Inflammatory macrophage treated with lipopolysaccharide for 1 hour (primary cell): Measurements from ENCODE around the gene CMIP.

ENCODE experiments used
- DNase-seq, 2 donors: peaks; one replicate each; pipeline ENCODE4 v3.0.0-alpha.2; 2020 to 2022

The CMIP gene

DNA sequence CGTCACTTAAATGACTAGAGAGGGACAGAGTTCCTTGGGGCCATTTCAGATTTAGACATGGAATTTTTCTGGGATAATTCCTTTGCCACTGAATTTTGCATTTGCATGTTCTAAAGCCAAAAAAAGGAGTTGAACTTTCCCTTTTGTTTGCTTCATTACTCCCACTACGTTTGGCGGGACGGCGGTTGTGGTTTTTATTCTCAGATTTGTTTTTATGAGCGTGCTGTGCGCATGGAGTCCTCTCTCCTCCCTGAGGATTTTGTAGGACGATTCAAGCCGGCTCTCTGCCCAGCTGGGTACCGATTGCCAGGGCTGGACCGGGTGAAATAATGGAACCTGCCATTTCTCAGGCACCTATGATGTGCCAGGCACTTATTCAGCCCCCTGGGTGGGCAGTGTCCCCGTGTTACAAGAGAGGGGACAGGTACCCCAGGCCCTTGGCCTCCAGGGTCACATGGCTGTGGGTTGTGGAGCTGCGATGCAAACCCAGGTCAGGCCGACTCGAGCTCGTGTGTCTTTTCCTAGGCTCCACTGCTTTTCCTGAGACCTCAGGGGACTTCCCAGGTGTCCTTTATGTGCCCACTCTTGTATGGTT lies 18.8 kb downstream of the CMIP start:
- DNase-seq: no peak

GRCh38 chr16:81464279-81464678 lies 19.7 kb downstream of the CMIP start:
- DNase-seq: no peak

- no peak for DNase-seq
Observed at GRCh38 chr16:81465375-81465943, 20.9 kb downstream of the CMIP start.

DNA sequence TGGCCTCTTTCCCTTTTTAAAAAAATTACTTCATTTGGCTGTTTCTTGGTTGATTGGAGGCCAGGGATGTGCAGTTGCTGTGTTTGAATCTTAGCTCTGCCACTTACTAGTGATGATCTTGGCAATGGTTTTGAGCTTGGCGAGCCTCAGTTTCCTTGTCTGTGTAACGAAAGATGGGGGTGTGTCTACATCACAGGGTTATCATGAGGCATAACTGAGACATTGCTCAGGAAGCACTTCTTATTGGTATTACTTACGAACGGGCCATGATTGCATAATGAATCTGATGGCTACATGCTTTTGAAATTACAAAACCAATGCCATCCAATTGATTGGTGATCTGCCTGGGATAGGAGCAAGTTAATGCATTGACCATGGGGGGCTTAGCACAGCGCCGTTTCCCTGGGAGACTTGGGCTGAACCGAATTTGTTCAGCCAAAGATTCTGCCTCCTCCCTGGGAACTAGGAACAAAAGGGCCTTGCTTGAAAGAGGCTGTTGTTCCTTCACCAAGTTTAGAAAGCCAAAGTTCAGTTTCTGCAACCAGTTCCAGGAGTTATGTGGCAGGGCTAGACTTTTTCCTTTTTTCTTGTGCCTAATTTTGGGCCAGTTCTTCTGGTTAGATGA lies 21.9 kb downstream of the CMIP start:
- DNase-seq: no peak

GRCh38 chr16:81467072-81467471 lies 22.5 kb downstream of the CMIP start:
- no peak for DNase-seq

DNA sequence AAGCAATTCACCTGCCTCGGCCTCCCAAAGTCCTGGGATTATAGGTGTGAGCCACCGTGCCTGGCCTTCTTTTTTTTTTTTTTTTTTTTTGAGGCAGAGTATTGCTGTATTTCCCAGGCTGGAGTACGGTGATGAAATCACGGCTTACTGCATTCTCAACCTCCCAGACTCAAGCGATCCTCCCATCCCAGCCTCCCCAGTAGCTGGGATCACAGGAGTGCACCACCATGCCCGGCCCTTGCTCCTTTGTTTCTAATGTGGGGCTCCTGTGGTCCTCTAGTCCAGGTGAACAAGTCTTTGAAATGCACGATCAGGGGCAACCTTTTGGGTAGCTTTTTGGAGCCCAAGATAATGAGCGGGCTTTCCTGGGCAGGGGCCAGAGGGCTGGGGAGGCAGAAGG lies 23.2 kb downstream of the CMIP start:
- DNase-seq: no peak

DNA sequence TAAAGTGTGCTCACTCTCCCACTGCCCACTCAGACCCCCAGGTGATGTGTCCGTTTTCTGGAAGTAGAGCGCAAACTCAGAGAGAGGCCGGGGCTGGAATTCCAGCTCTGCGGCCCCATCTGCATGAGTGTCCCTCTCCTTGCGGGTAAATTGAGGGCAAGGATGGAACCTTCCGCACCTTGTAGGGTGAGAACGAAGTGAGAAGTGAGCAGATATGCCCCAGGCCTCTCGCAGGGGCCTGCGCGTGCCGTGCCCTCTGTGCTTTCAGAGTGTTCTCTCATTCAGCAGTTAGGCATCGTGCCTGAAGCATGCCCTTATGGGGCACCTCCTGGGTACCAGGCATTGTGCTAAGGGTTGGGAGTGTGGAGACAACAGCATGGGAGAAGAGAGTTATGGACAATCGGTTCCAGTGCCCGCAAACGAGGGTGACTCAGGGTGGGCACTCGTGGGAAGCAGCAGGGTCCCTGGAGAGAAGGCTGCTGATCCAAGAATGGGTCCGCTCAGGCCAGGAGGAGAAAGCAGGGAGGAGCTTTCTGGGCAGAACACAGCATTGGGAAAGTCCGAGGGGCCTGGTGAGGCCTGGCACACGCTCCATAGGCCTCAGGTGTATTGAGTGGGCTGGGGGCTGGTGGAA lies 23.8 kb downstream of the CMIP start:
- DNase-seq: no peak

DNA sequence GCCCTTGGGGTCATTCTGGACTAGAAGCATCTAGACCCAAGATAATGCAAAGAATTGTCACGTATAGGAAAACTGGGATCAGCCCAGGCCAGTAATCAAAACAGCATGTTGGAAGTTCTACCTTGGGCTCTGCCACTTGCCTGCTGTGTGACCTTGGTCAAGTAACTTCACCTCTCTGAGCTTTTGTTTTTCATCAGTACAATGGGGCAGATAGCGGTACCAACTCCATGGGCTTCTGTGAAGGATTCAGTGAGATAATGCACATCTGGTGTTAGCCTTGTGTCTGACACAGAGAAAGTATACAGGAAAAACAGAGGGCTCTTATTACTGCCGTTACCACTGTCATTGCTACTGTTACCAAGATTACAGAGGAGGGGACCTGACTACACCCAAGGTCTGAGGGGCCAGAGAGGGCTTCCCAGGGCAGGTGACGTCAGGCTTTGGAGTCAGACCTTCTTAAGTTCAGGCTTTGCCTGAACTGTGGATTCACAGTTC lies 24.6 kb downstream of the CMIP start:
- no peak for DNase-seq

DNA sequence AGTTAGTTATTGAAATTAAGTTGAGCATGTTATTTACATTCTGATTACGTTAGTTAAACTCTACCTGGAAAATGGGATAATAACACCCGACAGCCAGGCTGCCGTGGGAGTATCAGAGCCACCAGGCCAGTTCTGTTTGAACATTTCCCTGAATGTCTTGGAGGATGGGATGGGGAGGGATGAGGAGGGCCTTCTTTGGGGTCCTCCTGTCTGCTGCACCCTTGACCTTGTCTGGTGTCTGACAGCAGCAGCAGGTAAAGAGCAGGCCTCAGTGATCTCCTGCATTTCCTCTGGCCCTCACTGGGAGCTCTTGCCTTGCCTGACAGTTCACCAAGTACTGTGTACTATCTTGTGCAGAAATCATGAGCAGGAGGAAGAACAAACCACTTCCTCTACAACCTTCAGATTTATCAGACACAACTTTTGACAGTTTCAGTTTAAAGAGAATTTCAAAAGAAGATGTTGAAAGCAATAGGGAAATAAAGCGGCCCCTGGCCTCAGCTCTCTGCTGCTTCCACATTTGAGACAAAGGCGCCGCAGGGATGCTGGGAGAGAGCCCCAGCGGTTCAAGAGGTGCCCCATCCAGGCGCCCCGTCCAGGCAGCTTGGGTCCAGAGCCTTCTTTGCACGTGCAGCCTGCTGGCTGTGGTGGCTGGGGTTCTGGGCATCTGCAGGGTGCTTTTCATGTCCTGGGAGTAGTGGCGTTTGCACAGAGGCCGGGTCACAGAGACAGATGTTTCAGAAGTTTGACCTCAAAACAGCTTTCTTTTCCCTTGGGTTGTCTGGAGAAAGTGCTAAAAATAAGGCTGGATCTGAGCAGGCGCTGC lies 25.3 kb downstream of the CMIP start:
- DNase-seq: peak; percentile 88 to 94

- no peak for DNase-seq
Observed at GRCh38 chr16:81470796-81471636, 26.4 kb downstream of the CMIP start.

DNA sequence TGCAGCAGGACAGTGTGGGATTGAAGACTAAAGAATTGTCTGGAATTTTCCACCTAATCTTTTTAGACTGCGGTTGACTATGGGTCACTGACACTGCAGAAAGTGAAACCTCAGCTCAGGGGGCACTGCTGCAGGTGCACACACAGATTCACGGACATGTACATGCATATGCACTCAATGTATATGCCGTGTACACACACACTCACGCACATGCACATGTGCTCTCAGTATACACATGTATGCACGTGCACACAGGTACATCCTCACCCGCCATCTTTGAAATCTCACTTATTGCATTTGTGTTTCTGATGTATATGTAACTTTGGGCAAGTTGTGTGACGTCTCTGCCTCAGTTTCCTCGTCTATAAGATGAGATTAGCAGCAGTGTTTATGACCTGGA lies 27.3 kb downstream of the CMIP start:
- DNase-seq: no peak

- DNase-seq: no peak
Observed at GRCh38 chr16:81472391-81472790, 27.8 kb downstream of the CMIP start.

DNA sequence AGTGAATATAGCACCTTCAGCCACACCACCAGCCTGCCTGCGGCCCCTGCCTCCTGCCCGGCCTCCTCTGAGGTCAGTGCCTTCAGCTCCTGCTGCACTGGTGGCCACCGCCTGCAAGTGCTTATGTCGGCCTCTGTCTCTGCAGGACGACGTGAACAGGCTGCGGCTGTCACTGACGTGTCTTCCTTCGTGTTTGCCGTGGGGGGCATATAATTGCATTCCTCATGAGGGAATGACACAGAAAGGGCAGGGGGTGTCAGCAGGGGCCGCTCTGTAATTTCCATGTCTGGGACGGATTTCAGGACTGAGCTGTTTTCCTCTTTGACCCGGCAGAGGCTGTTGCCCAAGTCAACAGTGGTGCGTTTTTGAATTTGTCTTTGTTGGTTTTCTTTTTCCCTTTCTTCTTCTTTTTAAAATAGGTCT lies 28.5 kb downstream of the CMIP start:
- DNase-seq: no peak

GRCh38 chr16:81473558-81473957 lies 28.9 kb downstream of the CMIP start:
- DNase-seq: peak in 1 of 2 donors; percentile 47

DNA sequence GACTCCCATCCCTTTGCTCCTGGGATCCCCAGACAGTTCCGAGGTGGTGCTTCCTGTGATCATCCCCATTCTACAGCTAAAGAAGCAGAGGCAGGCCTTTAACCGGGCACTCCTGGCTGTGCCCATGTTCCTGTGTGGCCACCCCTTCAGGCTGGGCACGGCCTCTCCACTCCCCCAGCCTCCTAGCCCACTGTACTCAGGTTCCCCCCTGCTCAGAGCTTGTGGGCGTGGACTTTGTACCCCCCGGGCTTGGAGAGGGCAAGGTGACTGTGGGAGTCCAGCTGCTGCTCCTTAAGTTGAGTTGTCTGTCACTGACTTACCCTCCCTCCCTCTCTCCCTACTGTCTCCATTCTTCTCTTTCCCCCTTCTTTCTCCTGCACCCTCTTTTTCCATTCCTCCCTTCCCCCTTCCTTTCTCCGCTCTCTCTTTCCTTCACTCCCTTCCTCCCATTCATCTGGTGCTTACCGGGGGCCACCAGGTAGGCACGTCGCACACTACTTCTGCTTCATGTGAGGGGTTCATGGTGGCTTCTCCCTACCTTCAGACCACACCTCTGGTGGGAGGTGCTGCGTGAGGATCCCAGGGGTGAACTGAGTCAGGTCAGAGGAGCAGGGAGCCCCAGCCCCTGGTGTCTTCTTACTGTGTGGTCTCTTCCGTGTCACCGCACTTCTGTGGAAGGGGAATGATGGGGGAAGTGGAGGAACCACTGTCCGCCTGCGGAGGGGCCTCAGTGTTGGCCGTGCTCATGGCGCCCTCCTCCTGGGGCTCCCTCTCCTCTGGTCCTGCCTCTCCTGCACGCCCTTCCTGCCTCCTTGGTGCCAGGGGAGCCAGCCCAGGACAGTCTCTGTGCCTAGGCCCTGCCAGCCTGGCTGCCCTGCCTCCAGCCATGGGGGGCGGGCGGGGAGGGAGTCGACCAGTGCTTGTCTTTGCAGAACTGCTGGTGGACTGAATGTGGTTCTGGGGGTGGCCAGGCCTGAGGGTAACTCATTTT lies 29.7 kb downstream of the CMIP start:
- no peak for DNase-seq

DNA sequence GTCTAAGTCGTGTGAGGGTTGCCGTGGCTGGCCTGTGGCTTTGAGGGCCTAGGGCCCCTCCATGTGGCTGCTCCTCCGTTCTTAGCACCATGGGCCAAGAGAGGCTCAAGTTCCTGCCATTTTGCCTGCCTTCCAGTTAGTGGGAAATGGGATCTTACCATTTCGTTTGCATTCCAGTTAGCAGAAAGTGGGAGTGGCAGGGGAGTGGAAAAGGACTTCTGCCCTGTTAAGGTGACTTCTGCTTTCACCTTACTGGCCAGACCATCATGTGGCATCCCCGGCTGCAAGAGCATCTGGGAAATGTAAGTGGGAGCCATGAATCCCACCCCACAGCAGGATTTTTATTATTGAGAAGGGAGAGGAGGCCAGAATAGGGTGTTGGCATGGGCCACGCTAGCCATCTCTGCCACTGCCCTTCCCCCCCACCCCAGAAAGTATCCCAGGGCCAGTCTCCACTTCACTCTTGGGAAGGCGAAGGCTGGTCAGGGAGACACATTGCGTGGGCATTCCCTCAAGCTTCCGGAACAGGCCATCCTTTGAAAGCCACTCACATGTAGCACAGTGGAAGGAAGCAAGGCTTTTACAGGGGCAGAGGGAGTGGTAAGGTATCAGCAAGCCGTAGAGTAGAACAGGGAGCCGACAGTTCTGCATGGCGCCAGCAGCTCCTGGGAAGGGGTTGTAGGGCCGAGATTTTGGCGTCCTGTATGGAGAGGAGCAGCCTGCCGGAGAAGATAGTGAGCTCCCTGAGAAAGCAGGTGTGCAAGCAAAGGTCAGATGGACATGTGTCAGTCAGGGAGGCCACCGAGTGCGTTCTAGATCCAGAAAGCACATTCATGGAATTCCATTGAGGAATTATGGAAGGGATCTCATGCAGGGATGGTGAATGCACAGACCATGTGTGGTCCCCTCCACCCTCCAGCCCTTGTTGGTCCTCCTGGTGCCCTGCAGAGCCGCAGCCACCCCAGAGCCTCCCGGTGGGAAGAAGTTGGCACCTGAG lies 33.4 kb downstream of the CMIP start:
- DNase-seq: peak in 1 of 2 donors; percentile 39

DNA sequence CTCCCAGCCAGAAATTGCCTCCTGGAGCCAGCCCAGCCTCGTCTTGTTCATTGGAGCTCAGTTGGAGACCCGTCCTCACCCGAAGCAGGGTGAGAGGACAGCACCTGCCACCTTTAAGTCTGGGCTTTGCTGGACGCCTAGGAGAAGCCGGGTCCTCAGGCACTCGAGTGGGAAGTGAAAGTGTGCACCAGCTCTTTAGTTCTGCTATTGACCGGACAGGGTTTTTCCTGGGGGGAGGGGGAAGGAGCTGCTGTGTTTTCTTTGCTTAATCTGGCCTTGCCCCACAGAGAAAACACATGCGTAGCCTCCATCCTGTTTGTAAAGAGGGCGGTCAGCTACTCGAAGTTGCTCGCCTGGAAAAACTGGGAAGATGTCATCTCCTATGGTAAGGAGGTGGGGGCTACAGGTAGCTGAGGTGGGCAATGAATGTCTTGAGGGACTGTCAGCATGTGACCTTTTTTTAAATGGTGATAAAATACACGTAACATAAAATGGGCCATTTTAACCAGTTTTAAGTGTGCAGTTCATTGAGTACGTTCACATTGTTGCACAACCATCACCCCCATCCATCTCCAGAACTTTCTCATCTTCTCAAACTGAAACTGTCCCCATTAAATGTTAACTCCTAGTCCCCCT lies 34.4 kb downstream of the CMIP start:
- peak; percentile 91 to 94 for DNase-seq

DNA sequence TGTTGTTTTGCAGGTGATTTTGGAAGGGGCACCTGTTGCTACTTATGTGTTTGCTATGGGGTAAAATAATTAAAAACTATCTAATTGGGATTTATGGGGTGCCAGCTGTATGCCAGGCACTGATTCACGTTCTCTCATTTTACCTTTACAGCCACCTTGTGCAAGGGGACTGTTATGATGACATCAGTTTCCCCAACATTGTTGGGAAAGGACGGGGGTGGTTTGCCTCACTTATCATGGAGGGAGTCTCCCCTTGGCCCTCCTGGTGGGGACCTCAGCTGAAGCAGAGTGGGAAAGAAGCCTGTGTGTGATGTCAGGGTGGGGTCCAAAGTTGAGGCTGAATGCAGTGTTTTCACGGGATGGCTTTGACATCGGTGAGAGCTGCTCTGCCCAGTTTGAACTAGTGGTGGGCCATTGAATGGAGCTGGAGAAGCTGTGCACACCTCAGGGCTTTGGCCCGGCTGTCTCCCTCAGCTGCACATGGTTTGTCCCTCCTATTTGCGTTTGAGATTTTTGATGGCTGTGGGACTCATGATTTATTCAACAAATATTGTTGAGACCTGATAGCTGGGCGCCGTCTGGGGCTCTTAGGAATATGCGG lies 36.1 kb downstream of the CMIP start:
- no peak for DNase-seq
